Pancreas (tissue), 10 donors: ENCODE data around the gene ADCY5. TPM values are rescaled to one million over a fixed set of nuclear protein-coding genes. Genes with fewer than 3 reads are reported as not detected.

Experiments used
- ATAC-seq, 4 donors: fragments of 200-7000 bp; cut with Tn5 transposase; one replicate each; pipeline versions ENCODE4 v1.8.0 to v1.9.1; 2020; ENCODE audit warnings: mild to moderate bottlenecking in 4 of 4, moderate library complexity in 4 of 4
- DNase-seq, 6 donors: peaks; one replicate each; pipeline ENCODE4 v3.0.0-alpha.2; 2020
- FAIRE-seq: peaks from 2 replicates; lab custom pipeline; 2012; peaks lifted over from hg19 to GRCh38; lab: Jason Lieb, UNC
- H3K27ac ChIP-seq, 4 donors: fragments of 200-600 bp; sonication (generic); 1 replicate in 3 of 4; 2 replicates in 1 of 4; pipeline versions ENCODE4 v1.5.0 to v1.8.0; 2020
- H3K27me3 ChIP-seq, 4 donors: fragments of 200-600 bp; one replicate each; pipeline ENCODE4 v1.8.0; 2021
- H3K36me3 ChIP-seq, 3 donors: fragments of 200-600 bp; sonication (generic) in 1 of 3; one replicate each; pipeline versions ENCODE4 v1.5.0 to v1.8.0; 2020 to 2021
- H3K4me1 ChIP-seq, 3 donors: fragments of 200-600 bp; one replicate each; pipeline ENCODE4 v1.8.0; 2021
- H3K4me3 ChIP-seq, 4 donors: fragments of 200-600 bp; sonication (generic) in 2 of 4; one replicate each; pipeline versions ENCODE4 v1.5.0 to v1.8.0; 2020 to 2021
- H3K9me3 ChIP-seq, 4 donors: fragments of 200-600 bp; one replicate each; pipeline ENCODE4 v1.8.0; 2021
- CTCF ChIP-seq, 4 donors: fragments of 200-600 bp; sonication (generic) in 3 of 4; IDR thresholded peaks; one replicate each; pipeline versions ENCODE4 v1.5.0 to v1.8.0; 2021; ENCODE audit warnings: antibody characterized with exemption in 4 of 4
- WGBS, 2 donors: extraction: QIAGEN DNeasy Blood & Tissue Kit; methylation state at CpG; one replicate each; pipeline ENCODE4 v1.1.7; 2013; 5-methylcytosine and 5-hydroxymethylcytosine counted together
- intact Hi-C, 3 donors: fragments of 100-400 bp; cut with DNase I; formaldehyde crosslinking; loops; one replicate each; pipeline versions ENCODE4 v1.11.1 to v1.14.2; 2022
- polyA plus RNA-seq, 2 donors: library from polyadenylated mRNA; stranded (reverse); fragments of 200-250 nt; gene quantifications; one replicate each; pipeline ENCODE4 v1.2.3, GENCODE V29; 2013
- total RNA-seq, 6 donors: library from RNA; stranded (reverse); fragmentation: NEBNext Ultra II Directional in 4 of 6; extraction: Animal tissue kit (Norgen Biotek cat#: 25700) in 4 of 6; gene quantifications; one replicate each; pipeline versions ENCODE4 v1.2.1 to v1.2.4, GENCODE V29; 2021 to 2023
- donor health status: healthy with polysubstance abuse.
- donor health status: DM: no; HTN: no; CAD: no; lungs with moderate emphysema.
- donor health status: DM: no; HTN: no; CAD: no.
- donor health status: control.
- donor health status: control.
- donor health status: Bipolar disorder and iron deficiency.
- donor health status: DM: yes; HTN: yes; CAD: no.
- donor health status: DM: no; HTN: no; CAD: no.
- donor health status: DM: no; HTN: no; CAD: no.
- donor health status: DM: yes; HTN: yes; CAD: no.

Gene ADCY5
- total and polyA plus RNA-seq, 8 donors: 6.0 to 13.4 (median 9.6) TPM

DNA sequence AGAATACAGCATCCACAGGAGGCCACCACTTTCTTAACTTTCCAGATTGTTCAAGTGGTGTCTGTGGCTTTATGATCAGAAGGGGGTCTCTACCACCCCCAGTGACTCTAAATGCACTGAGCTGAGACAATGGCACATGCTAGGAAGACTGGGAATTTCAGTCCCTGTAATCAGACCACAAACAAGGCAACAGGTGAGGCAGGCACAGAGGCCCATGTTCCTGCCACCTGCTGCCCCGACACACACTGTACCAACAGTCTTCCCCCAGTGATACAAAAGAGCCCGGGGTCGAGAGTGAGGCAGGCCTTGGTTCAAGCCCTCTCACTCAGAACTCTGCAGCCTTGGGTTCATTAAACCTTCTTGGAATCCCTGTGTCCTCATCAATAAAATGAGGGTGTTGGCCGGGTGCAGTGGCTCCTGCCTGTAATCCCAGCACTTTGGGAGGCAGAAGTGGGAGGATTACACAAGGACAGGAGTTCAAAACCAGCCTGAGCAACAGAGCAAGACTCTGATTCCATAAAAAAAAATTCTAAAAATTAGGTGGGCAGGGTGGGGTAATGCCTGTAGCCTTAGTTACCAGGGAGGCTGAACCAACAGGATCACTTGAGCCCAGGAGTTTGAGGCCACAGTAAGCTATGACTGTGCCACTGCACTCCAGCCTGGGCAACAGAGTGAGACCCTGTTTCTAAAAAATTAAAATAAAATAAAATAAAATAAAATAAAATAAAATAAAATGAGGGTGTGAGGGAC, 55.8 kb downstream of the ADCY5 start:
- FAIRE-seq (no peak), DNase-seq (no peak), ATAC-seq (no peak)
- H3K9me3 ChIP-seq: no peaks in the 10 kb centered on the region
- no peak overlapping the region for H3K27ac ChIP-seq
- H3K4me1 ChIP-seq: no peaks in the 10 kb centered on the region
- WGBS, 2 donors: 67 to 76% methylated on average over 4 of the region's 4 CpGs
- no peaks in the 10 kb centered on the region for H3K27me3 ChIP-seq
- H3K36me3 ChIP-seq: no peaks in the 10 kb centered on the region
- TF ChIP-seq CTCF (IDR thresholded peaks at IDR 0.05): no peak
- intact Hi-C loops: no loop called here
- no peak overlapping the region for H3K4me3 ChIP-seq

DNA sequence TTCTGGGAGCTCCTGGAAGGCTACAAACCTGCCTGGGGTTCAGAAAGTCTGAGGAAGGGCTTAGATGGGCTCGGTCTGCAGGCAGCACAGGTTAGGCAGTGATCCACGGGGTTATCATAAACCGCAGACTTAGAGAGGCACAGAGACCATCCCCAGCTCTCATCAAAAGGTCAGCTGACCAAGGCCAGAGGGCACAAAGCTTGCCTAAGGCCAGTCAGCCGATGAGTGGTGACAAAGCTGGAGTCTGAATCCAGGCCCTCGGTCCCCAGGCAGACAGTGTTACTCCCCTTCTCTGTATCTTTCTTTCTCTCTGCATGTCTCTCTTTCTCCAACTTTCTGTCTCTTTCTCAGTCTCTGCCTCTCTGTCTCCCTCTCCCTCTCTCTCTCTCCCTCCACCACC, 56.5 kb downstream of the ADCY5 start:
- H3K4me1 ChIP-seq: peaks cover 0 to 4% (median 0%) of the 10 kb centered on the region in 3 donors
- no peak overlapping the region for H3K4me3 ChIP-seq
- FAIRE-seq: no peak
- H3K9me3 ChIP-seq: no peaks in the 10 kb centered on the region
- no peak for TF ChIP-seq CTCF (IDR thresholded peaks at IDR 0.05)
- intact Hi-C loops: no loop called here
- WGBS, 2 donors: 83% methylated on average over 5 of the region's 5 CpGs
- DNase-seq: no peak
- no peak for ATAC-seq
- H3K36me3 ChIP-seq: no peaks in the 10 kb centered on the region
- H3K27me3 ChIP-seq: no peaks in the 10 kb centered on the region
- no peak overlapping the region for H3K27ac ChIP-seq

GRCh38 chr3:123390865-123391600, 57.9 kb downstream of the ADCY5 start:
- intact Hi-C loops: no loop called here
- no peaks in the 10 kb centered on the region for H3K36me3 ChIP-seq
- TF ChIP-seq CTCF (IDR thresholded peaks at IDR 0.05): no peak
- H3K4me1 ChIP-seq: peaks cover 0 to 13% (median 0%) of the 10 kb centered on the region in 3 donors
- H3K27me3 ChIP-seq: no peaks in the 10 kb centered on the region
- no peaks in the 10 kb centered on the region for H3K9me3 ChIP-seq
- no peak overlapping the region for H3K4me3 ChIP-seq
- H3K27ac ChIP-seq: peak overlapping the region in 2 of 4 donors; percentile 2 to 28
- ATAC-seq (peak in 3 of 4 donors; percentile 13 to 19 (median 13)), DNase-seq (no peak), FAIRE-seq (no peak)
- WGBS, 2 donors: 34 to 44% methylated on average over 10 of the region's 10 CpGs

DNA sequence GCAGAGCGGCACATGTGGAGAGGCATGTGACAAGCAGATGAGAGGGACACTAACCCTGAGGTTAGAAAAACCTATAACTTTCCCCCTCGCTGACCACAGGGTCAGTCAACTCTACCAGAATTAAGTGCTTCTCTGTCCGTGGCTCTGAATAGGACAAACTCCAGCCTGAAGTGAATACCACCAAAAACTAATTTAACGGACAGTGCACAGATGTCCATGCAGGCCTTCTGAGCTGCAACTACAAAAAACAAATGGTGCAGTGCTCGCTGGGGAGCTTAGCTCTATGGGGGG, 59.3 kb downstream of the ADCY5 start:
- no peaks in the 10 kb centered on the region for H3K36me3 ChIP-seq
- no peak overlapping the region for H3K27ac ChIP-seq
- no peaks in the 10 kb centered on the region for H3K9me3 ChIP-seq
- FAIRE-seq (no peak), DNase-seq (no peak), ATAC-seq (no peak)
- intact Hi-C loops: no loop called here
- TF ChIP-seq CTCF (IDR thresholded peaks at IDR 0.05): no peak
- no peaks in the 10 kb centered on the region for H3K27me3 ChIP-seq
- WGBS, 2 donors: 80 to 87% methylated on average over 5 of the region's 5 CpGs
- H3K4me3 ChIP-seq: no peak overlapping the region
- H3K4me1 ChIP-seq: peaks cover 0 to 13% (median 0%) of the 10 kb centered on the region in 3 donors
